Astrocyte (in vitro differentiated cells and primary cell): ENCODE results near the gene TMED6.

Experiments used
- CTCF ChIP-seq: IDR thresholded peaks from 2 replicates; pipeline ENCODE4 v1.5.1; 2011; ENCODE audit warnings: low read depth, mild to moderate bottlenecking, inconsistent platforms, low read length, moderate library complexity; ENCODE audit not compliant: insufficient read depth
- EZH2 ChIP-seq: IDR thresholded peaks from 2 replicates; pipeline ENCODE4 v1.6.1; 2012; ENCODE audit warnings: mild to moderate bottlenecking, low read length, inconsistent platforms; ENCODE audit not compliant: insufficient read depth

DNA sequence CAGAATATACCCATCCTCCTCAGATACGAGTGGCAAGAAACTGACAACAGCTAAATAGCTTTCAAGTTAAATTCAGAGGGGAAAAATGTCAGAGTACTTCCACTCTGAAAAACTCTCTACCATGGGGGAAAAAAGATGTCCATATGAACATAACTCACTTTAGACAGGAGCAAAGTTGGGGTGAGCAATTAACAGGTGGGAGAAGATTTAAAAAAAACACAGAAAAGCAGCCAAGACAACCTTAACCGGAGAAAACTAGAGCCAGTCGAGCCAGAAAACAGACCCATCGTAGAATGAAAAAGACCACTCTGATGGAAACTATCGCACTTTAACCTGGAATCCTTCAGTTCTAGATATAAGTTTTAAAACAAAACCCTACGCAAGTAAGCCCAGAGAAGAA lies 33.4 kb upstream of the TMED6 start:
- no peak for TF ChIP-seq CTCF
- no peak for TF ChIP-seq EZH2
